Measurements from ENCODE around the gene GYS2.

DNA sequence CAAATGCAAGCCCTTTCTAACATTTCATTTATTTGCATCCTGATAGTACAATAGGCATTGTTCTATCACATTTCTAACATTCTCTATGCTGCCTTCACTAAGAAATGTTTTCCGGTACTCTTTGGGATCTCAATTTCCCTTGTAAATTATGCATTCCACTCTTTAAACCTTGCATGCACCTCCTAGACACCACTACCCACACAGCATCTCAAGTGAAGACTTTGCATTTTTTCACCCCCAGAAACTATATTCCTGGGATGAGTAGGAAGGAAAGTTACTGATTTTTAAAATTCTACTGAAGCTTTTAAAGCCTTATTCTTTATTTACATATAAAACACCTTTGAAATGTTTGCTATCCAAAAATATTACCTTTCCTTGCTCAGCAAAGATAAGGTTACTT is 27.1 kb downstream of the GYS2 start:
- TF ChIP-seq, protein P1, sequence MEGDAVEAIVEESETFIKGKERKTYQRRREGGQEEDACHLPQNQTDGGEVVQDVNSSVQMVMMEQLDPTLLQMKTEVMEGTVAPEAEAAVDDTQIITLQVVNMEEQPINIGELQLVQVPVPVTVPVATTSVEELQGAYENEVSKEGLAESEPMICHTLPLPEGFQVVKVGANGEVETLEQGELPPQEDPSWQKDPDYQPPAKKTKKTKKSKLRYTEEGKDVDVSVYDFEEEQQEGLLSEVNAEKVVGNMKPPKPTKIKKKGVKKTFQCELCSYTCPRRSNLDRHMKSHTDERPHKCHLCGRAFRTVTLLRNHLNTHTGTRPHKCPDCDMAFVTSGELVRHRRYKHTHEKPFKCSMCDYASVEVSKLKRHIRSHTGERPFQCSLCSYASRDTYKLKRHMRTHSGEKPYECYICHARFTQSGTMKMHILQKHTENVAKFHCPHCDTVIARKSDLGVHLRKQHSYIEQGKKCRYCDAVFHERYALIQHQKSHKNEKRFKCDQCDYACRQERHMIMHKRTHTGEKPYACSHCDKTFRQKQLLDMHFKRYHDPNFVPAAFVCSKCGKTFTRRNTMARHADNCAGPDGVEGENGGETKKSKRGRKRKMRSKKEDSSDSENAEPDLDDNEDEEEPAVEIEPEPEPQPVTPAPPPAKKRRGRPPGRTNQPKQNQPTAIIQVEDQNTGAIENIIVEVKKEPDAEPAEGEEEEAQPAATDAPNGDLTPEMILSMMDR (IDR thresholded peaks at IDR 0.05) = no peak
- TF ChIP-seq TCF7L2 (IDR thresholded peaks at IDR 0.05; ENCODE audit: low read depth, low read length) (no peak), POLR2AphosphoS5 (IDR thresholded peaks at IDR 0.05; ENCODE audit: low read depth, low read length) (no peak)
- TF ChIP-seq, protein P2, sequence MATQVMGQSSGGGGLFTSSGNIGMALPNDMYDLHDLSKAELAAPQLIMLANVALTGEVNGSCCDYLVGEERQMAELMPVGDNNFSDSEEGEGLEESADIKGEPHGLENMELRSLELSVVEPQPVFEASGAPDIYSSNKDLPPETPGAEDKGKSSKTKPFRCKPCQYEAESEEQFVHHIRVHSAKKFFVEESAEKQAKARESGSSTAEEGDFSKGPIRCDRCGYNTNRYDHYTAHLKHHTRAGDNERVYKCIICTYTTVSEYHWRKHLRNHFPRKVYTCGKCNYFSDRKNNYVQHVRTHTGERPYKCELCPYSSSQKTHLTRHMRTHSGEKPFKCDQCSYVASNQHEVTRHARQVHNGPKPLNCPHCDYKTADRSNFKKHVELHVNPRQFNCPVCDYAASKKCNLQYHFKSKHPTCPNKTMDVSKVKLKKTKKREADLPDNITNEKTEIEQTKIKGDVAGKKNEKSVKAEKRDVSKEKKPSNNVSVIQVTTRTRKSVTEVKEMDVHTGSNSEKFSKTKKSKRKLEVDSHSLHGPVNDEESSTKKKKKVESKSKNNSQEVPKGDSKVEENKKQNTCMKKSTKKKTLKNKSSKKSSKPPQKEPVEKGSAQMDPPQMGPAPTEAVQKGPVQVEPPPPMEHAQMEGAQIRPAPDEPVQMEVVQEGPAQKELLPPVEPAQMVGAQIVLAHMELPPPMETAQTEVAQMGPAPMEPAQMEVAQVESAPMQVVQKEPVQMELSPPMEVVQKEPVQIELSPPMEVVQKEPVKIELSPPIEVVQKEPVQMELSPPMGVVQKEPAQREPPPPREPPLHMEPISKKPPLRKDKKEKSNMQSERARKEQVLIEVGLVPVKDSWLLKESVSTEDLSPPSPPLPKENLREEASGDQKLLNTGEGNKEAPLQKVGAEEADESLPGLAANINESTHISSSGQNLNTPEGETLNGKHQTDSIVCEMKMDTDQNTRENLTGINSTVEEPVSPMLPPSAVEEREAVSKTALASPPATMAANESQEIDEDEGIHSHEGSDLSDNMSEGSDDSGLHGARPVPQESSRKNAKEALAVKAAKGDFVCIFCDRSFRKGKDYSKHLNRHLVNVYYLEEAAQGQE (IDR thresholded peaks at IDR 0.05; ENCODE audit: insufficient read depth in 1 of 2, low read depth in 2 of 2, low read length in 1 of 2) = no peak
